ENCODE measurements around the gene VAC14. TPM values are rescaled to one million over a fixed set of nuclear protein-coding genes. Genes with fewer than 3 reads are reported as not detected.

Gene VAC14
- total RNA-seq, 1 donor from 2014 or later, result 21.0 TPM

DNA sequence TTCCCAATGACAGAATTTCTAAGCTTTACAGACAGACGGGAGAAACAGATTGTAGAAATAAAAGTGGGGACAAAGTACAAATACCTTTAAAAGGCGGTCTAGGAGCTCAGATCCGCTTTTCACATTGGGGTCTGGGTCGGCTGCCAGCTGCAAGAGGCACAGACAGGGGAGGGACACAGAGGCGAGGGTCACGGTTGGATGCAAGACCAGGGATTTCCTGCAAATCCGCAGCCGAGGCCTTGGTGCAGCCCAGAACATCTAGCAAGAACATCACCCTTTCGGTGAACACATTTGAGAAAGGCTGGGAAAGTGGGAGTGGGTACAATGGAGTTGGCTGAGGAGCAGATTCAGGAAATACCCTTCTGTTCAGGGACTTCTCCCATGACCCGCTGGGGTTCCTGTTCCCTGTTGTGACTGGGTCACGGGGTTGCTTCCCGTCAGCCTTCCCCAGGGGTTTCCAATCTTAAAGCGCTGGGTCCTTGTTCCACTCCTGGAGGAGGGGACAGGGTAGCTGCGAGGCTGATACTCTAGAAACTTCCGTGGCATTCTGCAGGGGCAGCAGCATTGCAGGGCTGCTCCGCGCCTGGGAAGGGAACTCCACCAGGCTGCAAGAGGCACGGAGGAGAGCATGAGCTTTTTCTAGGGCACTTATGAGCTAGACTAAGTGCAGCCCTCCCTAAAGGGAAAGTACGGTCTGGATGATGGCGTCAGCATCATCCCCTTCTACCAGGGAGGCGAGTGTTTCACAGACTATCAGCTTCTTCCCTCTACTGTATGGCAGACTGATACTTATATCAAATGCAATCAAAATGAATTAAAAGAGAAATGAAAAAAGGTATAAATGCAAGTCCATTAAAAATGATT, 16.0 kb downstream of the VAC14 start:
- peaks cover 67% of the 10 kb centered on the region for H3K36me3 ChIP-seq
- no peak for TF ChIP-seq CTCF (IDR thresholded peaks at IDR 0.05; ENCODE audit: borderline replicate concordance)
- H3K4me3 ChIP-seq, result no peak overlapping the region
- no peaks in the 10 kb centered on the region for H3K9me3 ChIP-seq (replicated peaks)
- no peaks in the 10 kb centered on the region for H3K27me3 ChIP-seq (ENCODE audit: low read depth)
- no peak for DNase-seq
- no peaks in the 10 kb centered on the region for H3K4me1 ChIP-seq
- intact Hi-C loops (cut with micrococcal nuclease), result no loop called here
- no peak overlapping the region for H3K27ac ChIP-seq (replicated peaks)

- no peaks in the 10 kb centered on the region for H3K4me1 ChIP-seq
- no peaks in the 10 kb centered on the region for H3K27me3 ChIP-seq (ENCODE audit: low read depth)
- H3K4me3 ChIP-seq, result no peak overlapping the region
- DNase-seq, result no peak
- no peak for TF ChIP-seq CTCF (IDR thresholded peaks at IDR 0.05; ENCODE audit: borderline replicate concordance)
- H3K9me3 ChIP-seq (replicated peaks), result no peaks in the 10 kb centered on the region
- H3K27ac ChIP-seq (replicated peaks), result peak overlapping the region; percentile 47
- H3K36me3 ChIP-seq, result peaks cover 81% of the 10 kb centered on the region
- intact Hi-C loops (cut with micrococcal nuclease), result no loop called here
These were observed 18.7 kb downstream of the VAC14 start for GRCh38 chr16:70782237-70782636.

DNA sequence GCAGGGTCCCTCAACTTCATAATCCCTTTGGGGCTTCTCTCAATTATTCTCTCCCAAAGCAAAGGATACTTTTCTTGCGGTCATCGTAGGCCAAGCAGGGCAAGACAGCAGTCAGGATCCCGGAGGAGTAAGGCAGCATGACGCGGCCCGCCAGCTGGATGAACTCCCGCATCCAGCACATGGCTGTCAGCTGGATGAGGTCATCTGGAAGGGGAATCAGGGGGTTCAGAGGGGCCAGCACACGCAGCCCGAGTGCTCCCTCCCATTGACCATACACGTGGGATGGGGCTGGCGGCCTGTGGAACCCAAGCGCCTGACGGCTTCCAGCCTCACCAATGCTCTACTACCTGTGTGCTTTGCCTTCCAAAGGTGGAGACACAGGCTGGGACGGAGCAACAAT, 19.2 kb downstream of the VAC14 start:
- peak; percentile 54 for DNase-seq
- Histone ChIP-seq H3K27me3 (ENCODE audit: low read depth) (no peaks in the 10 kb centered on the region), H3K36me3 (peaks cover 81% of the 10 kb centered on the region), H3K4me3 (no peak overlapping the region), H3K27ac (replicated peaks) (peak overlapping the region; percentile 47), H3K4me1 (no peaks in the 10 kb centered on the region), H3K9me3 (replicated peaks) (no peaks in the 10 kb centered on the region)
- TF ChIP-seq CTCF (IDR thresholded peaks at IDR 0.05; ENCODE audit: borderline replicate concordance), result no peak
- intact Hi-C loops (cut with micrococcal nuclease), result no loop called here

DNA sequence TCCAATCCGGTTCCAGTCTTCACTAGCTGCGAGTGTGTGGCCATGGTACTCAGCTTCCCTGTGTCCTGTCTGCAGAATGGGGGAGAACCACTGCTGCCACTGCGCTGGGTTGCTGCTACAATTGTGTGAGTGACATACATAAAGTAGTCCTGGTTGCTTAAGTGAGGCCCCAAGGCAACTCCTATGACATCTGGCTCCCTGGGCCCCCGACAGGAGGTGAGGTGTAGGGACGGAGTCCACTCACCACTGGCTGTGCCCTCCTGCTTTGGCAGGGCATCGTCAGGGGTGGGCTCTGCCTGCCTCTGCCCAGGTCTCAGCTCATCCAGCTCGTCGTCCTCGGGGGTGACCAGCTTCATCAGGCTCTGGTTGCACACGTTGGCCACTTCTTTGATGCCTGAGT, 20.4 kb downstream of the VAC14 start:
- intact Hi-C loops (cut with micrococcal nuclease), result no loop called here
- H3K4me1 ChIP-seq, result no peaks in the 10 kb centered on the region
- H3K27ac ChIP-seq (replicated peaks), result no peak overlapping the region
- no peak overlapping the region for H3K4me3 ChIP-seq
- peaks cover 68% of the 10 kb centered on the region for H3K36me3 ChIP-seq
- no peak for DNase-seq
- no peaks in the 10 kb centered on the region for H3K27me3 ChIP-seq (ENCODE audit: low read depth)
- no peak for TF ChIP-seq CTCF (IDR thresholded peaks at IDR 0.05; ENCODE audit: borderline replicate concordance)
- no peaks in the 10 kb centered on the region for H3K9me3 ChIP-seq (replicated peaks)

DNA sequence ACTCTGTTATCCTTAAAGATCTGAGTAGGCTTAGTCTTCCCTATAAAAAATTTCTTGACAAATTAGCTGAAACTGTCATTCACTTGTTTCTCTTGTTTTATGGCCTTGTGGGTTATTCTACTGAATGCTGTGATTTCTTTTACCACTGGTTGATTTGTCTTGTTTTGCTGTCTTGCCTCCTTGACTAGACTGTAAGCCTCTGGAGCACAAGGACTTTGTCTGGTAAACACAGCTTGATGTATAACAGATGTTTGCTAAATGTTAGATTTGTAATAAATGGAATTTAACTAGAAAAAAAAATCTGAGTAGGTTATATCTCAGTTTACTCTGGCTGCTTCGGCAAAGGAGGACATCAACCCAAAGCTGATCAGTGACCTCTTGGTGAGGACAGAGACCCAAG, 21.6 kb downstream of the VAC14 start:
- peaks cover 56% of the 10 kb centered on the region for H3K36me3 ChIP-seq
- no peaks in the 10 kb centered on the region for H3K9me3 ChIP-seq (replicated peaks)
- H3K27me3 ChIP-seq (ENCODE audit: low read depth), result no peaks in the 10 kb centered on the region
- no peak for TF ChIP-seq CTCF (IDR thresholded peaks at IDR 0.05; ENCODE audit: borderline replicate concordance)
- DNase-seq, result no peak
- H3K27ac ChIP-seq (replicated peaks), result peak overlapping the region; percentile 6
- no peaks in the 10 kb centered on the region for H3K4me1 ChIP-seq
- intact Hi-C loops (cut with micrococcal nuclease), result no loop called here
- H3K4me3 ChIP-seq, result no peak overlapping the region
